ENCODE measurements around the gene ARHGAP25. TPM values are rescaled to one million over a fixed set of nuclear protein-coding genes. Genes with fewer than 3 reads are reported as not detected.

ARHGAP25 gene
- total RNA-seq, 1 donor from 2014 or later = 9.6 TPM

- no peaks in the 10 kb centered on the region for H3K36me3 ChIP-seq
- TF ChIP-seq POLR2AphosphoS5 (IDR thresholded peaks at IDR 0.05; ENCODE audit: insufficient read depth in 1 of 2, low read depth in 1 of 2) (no peak), POLR2A (IDR thresholded peaks at IDR 0.05) (no peak)
- intact Hi-C loops (cut with DNase I) = no loop called here
- H3K27me3 ChIP-seq = no peaks in the 10 kb centered on the region
- H3K9me3 ChIP-seq = no peaks in the 10 kb centered on the region
- DNase-seq (ENCODE audit: extremely low spot score in 2 of 2) = peak; percentile 3 to 64
- H3K27ac ChIP-seq = no peak overlapping the region
- H3K4me3 ChIP-seq = no peak overlapping the region
- H3K4me1 ChIP-seq = peaks cover 19% of the 10 kb centered on the region
These were observed 6.8 kb upstream of the ARHGAP25 start for GRCh38 chr2:68727683-68728375.

GRCh38 chr2:68730828-68731227 is 3.8 kb upstream of the ARHGAP25 start:
- H3K36me3 ChIP-seq = no peaks in the 10 kb centered on the region
- intact Hi-C loops (cut with DNase I) = no loop called here
- H3K9me3 ChIP-seq = no peaks in the 10 kb centered on the region
- H3K4me1 ChIP-seq = peaks cover 19% of the 10 kb centered on the region
- no peak overlapping the region for H3K27ac ChIP-seq
- TF ChIP-seq CTCF (IDR thresholded peaks at IDR 0.05) (no peak), POLR2AphosphoS5 (IDR thresholded peaks at IDR 0.05; ENCODE audit: insufficient read depth in 1 of 2, low read depth in 1 of 2) (peak in 1 of 2 donors; percentile 44)
- H3K27me3 ChIP-seq = no peaks in the 10 kb centered on the region
- peak; percentile 22 to 89 for DNase-seq (ENCODE audit: extremely low spot score in 2 of 2)
- no peak overlapping the region for H3K4me3 ChIP-seq

- Histone ChIP-seq H3K9me3 (no peaks in the 10 kb centered on the region), H3K4me3 (no peak overlapping the region), H3K4me1 (peaks cover 11% of the 10 kb centered on the region), H3K36me3 (no peaks in the 10 kb centered on the region), H3K27ac (no peak overlapping the region), H3K27me3 (no peaks in the 10 kb centered on the region)
- intact Hi-C loops (cut with DNase I) = no loop called here
- TF ChIP-seq CTCF (IDR thresholded peaks at IDR 0.05) (no peak), POLR2AphosphoS5 (IDR thresholded peaks at IDR 0.05; ENCODE audit: insufficient read depth in 1 of 2, low read depth in 1 of 2) (no peak), POLR2A (IDR thresholded peaks at IDR 0.05) (no peak)
- peak; percentile 32 to 70 for DNase-seq (ENCODE audit: extremely low spot score in 2 of 2)
These were observed 2.3 kb upstream of the ARHGAP25 start for GRCh38 chr2:68732036-68732932.

GRCh38 chr2:68733365-68733764 is 1.2 kb upstream of the ARHGAP25 start:
- DNase-seq (ENCODE audit: extremely low spot score in 2 of 2) = no peak
- no peaks in the 10 kb centered on the region for H3K9me3 ChIP-seq
- no peak overlapping the region for H3K4me3 ChIP-seq
- H3K27me3 ChIP-seq = no peaks in the 10 kb centered on the region
- peaks cover 11% of the 10 kb centered on the region for H3K4me1 ChIP-seq
- H3K36me3 ChIP-seq = no peaks in the 10 kb centered on the region
- intact Hi-C loops (cut with DNase I) = no loop called here
- TF ChIP-seq POLR2A (IDR thresholded peaks at IDR 0.05) (no peak), CTCF (IDR thresholded peaks at IDR 0.05) (no peak), POLR2AphosphoS5 (IDR thresholded peaks at IDR 0.05; ENCODE audit: insufficient read depth in 1 of 2, low read depth in 1 of 2) (no peak)
- H3K27ac ChIP-seq = no peak overlapping the region

- peak in 1 of 2 donors; percentile 19 for DNase-seq (ENCODE audit: extremely low spot score in 2 of 2)
- no peaks in the 10 kb centered on the region for H3K27me3 ChIP-seq
- H3K9me3 ChIP-seq = no peaks in the 10 kb centered on the region
- H3K27ac ChIP-seq = no peak overlapping the region
- H3K36me3 ChIP-seq = no peaks in the 10 kb centered on the region
- H3K4me1 ChIP-seq = peaks cover 11% of the 10 kb centered on the region
- TF ChIP-seq POLR2AphosphoS5 (IDR thresholded peaks at IDR 0.05; ENCODE audit: insufficient read depth in 1 of 2, low read depth in 1 of 2) (no peak), CTCF (IDR thresholded peaks at IDR 0.05) (no peak), POLR2A (IDR thresholded peaks at IDR 0.05) (no peak)
- intact Hi-C loops (cut with DNase I) = no loop called here
- no peak overlapping the region for H3K4me3 ChIP-seq
These were observed 435 bp upstream of the ARHGAP25 start for GRCh38 chr2:68734176-68734575.

All from vagina (tissue), 2 donors.